GM19324 (cell line): ENCODE data around the gene ALG14.
"Not testable (repeated sequence)": the region's sequence is repeated elsewhere in the genome, so short reads cannot be mapped to it uniquely, and the experiment has no call there.

ENCODE experiments used
- ATAC-seq: cut with Tn5 transposase; IDR thresholded peaks from one replicate; pipeline ENCODE4 v1.9.1; 2021; ENCODE audit warnings: mild to moderate bottlenecking, moderate library complexity; ENCODE audit not compliant: unreplicated experiment, low FRiP score

The ALG14 gene

GRCh38 chr1:95089650-95090287, 17.0 kb upstream of the ALG14 start:
- no peak for ATAC-seq

GRCh38 chr1:95088303-95088702, 15.6 kb upstream of the ALG14 start:
- ATAC-seq = no peak

- ATAC-seq = no peak
Observed at GRCh38 chr1:95086949-95087533, 14.3 kb upstream of the ALG14 start.

- ATAC-seq = no peak
Observed at GRCh38 chr1:95085376-95085775, 12.6 kb upstream of the ALG14 start.

GRCh38 chr1:95084317-95085176, 11.8 kb upstream of the ALG14 start:
- peak; percentile 55 for ATAC-seq

GRCh38 chr1:95080879-95081278, 8.1 kb upstream of the ALG14 start:
- ATAC-seq = no peak

GRCh38 chr1:95080446-95080845, 7.7 kb upstream of the ALG14 start:
- ATAC-seq = no peak

- ATAC-seq = no peak
Observed at GRCh38 chr1:95076034-95076433, 3.3 kb upstream of the ALG14 start.

GRCh38 chr1:95073446-95073845, 695 bp upstream of the ALG14 start:
- ATAC-seq = no peak

- ATAC-seq = no peak
Observed at GRCh38 chr1:95072117-95072516, 634 bp downstream of the ALG14 start.

- ATAC-seq = no peak
Observed at GRCh38 chr1:95071539-95071938, 1.2 kb downstream of the ALG14 start.

GRCh38 chr1:95069710-95070093, 3.0 kb downstream of the ALG14 start:
- ATAC-seq = no peak

GRCh38 chr1:95068956-95069709, 3.6 kb downstream of the ALG14 start:
- ATAC-seq = no peak

- ATAC-seq = no peak
Observed at GRCh38 chr1:95067568-95067967, 5.2 kb downstream of the ALG14 start.

GRCh38 chr1:95067062-95067461, 5.7 kb downstream of the ALG14 start:
- no peak for ATAC-seq

GRCh38 chr1:95061445-95062006, 11.2 kb downstream of the ALG14 start:
- ATAC-seq = no peak

GRCh38 chr1:95058974-95059373, 13.8 kb downstream of the ALG14 start:
- ATAC-seq = no peak

GRCh38 chr1:95057351-95057750, 15.4 kb downstream of the ALG14 start:
- ATAC-seq = no peak

GRCh38 chr1:95049935-95050334, 22.8 kb downstream of the ALG14 start:
- ATAC-seq = no peak

- no peak for ATAC-seq
Observed at GRCh38 chr1:95048317-95048716, 24.4 kb downstream of the ALG14 start.

- not testable (repeated sequence) for ATAC-seq
Observed at GRCh38 chr1:95047624-95048023, 25.1 kb downstream of the ALG14 start.
